GM12878 (cell line): ENCODE data around the gene NUDCD3. TPM values are rescaled to one million over a fixed set of nuclear protein-coding genes. Genes with fewer than 3 reads are reported as not detected.

ENCODE experiments used
- ATAC-seq: fragments of 200-7000 bp; cut with Tn5 transposase; 3 replicates; pipeline ENCODE4 v1.9.1; 2020; ENCODE audit warnings: mild to moderate bottlenecking, moderate library complexity
- BruUV-seq: library from RNA; stranded (reverse); fragments of 400-500 nt; replicated peaks from 2 replicates; lab custom pipeline; 2021; lab: Mats Ljungman, UMichigan
- CTCF ChIA-PET: fragments of 300-600 bp; sonication (Branson Sonifier 250); formaldehyde crosslinking; extraction: SDS; loops from one replicate; lab custom pipeline; 2021; ENCODE audit warnings: inconsistent platforms; lab: Yijun Ruan, JAX
- POLR2A ChIA-PET: fragments of 350-600 bp; formaldehyde crosslinking; extraction: SDS; loops from one replicate; lab custom pipeline; 2021; ENCODE audit warnings: inconsistent platforms; lab: Charles Lee
- RAD21 ChIA-PET: fragments of 300-600 bp; sonication (Branson Sonifier 250); formaldehyde crosslinking; loops from one replicate; lab custom pipeline; 2023; ENCODE audit warnings: antibody characterized with exemption; ENCODE audit not compliant: unreplicated experiment; lab: Charles Lee
- SMC1A ChIA-PET: fragments of 300-600 bp; sonication (Branson Sonifier 250); formaldehyde crosslinking; loops from one replicate; lab custom pipeline; 2023; ENCODE audit not compliant: unreplicated experiment, uncharacterized antibody; lab: Charles Lee
- DNase-seq: peaks from one replicate; pipeline ENCODE4 v3.0.0-alpha.2; 2011; ENCODE audit warnings: low read depth, low spot score
- FAIRE-seq: peaks from 3 replicates; lab custom pipeline; 2011; peaks lifted over from hg19 to GRCh38; lab: Jason Lieb, UNC
- H2AFZ ChIP-seq: 2 replicates; pipeline ENCODE4 v1.6.0; 2011; ENCODE audit warnings: low read depth, low read length, control low read depth; ENCODE audit not compliant: control insufficient read depth
- H3K27ac ChIP-seq: 2 replicates; pipeline ENCODE4 v1.5.1; 2011; ENCODE audit warnings: control low read depth; ENCODE audit not compliant: control insufficient read depth, insufficient read depth
- H3K27me3 ChIP-seq, 2 experiments: replicated peaks in 1 of 2; 2 replicates each; pipeline versions ENCODE4 v1.6.0 to v1.6.1; 2011; ENCODE audit warnings: low read length in 1 of 2; ENCODE audit not compliant: control insufficient read depth in 2 of 2, insufficient read depth in 2 of 2
- H3K36me3 ChIP-seq, 2 experiments: 2 replicates each; pipeline ENCODE4 v1.5.1; 2011; ENCODE audit warnings: low read length in 1 of 2; ENCODE audit not compliant: control insufficient read depth in 2 of 2, insufficient read depth in 2 of 2
- H3K4me1 ChIP-seq: 2 replicates; pipeline ENCODE4 v1.6.1; 2011; ENCODE audit warnings: mild to moderate bottlenecking, low read length, moderate library complexity, mixed read lengths; ENCODE audit not compliant: control insufficient read depth, insufficient read depth
- H3K4me2 ChIP-seq: 2 replicates; pipeline ENCODE4 v1.6.0; 2011; ENCODE audit warnings: control low read depth; ENCODE audit not compliant: control insufficient read depth, insufficient read depth
- H3K4me3 ChIP-seq: fragments of 200-600 bp; sonication (generic); 2 replicates; pipeline ENCODE4 v1.5.1; 2016
- H3K79me2 ChIP-seq: 2 replicates; pipeline ENCODE4 v1.6.0; 2011; ENCODE audit warnings: low read length; ENCODE audit not compliant: control insufficient read depth, insufficient read depth
- H3K9ac ChIP-seq: 2 replicates; pipeline ENCODE4 v1.8.0; 2011; ENCODE audit warnings: low read length, control low read depth, mixed read lengths; ENCODE audit not compliant: control insufficient read depth, insufficient read depth
- H3K9me3 ChIP-seq: replicated peaks from 3 replicates; pipeline ENCODE4 v1.5.1; 2011; ENCODE audit warnings: mild to moderate bottlenecking, low read length; ENCODE audit not compliant: control insufficient read depth, insufficient read depth
- H4K20me1 ChIP-seq: 2 replicates; pipeline ENCODE4 v1.6.0; 2011; ENCODE audit not compliant: control insufficient read depth, insufficient read depth
- HCFC1 ChIP-seq: fragments of 150-350 bp; IDR thresholded peaks from 2 replicates; pipeline ENCODE4 v1.6.1; 2014; ENCODE audit warnings: low read length
- HDAC6 ChIP-seq: fragments of 200-600 bp; sonication (generic); IDR thresholded peaks from one replicate; pipeline ENCODE4 v1.8.0; 2017; ENCODE audit warnings: antibody characterized with exemption; ENCODE audit not compliant: unreplicated experiment
- HDGF ChIP-seq: fragments of 450-650 bp; IDR thresholded peaks from 2 replicates; pipeline ENCODE4 v1.6.1; 2016; ENCODE audit warnings: antibody characterized with exemption
- MEF2A ChIP-seq: IDR thresholded peaks from 2 replicates; pipeline ENCODE4 v1.6.1; 2011; ENCODE audit warnings: low read depth, mild to moderate bottlenecking, low read length, moderate library complexity; ENCODE audit not compliant: insufficient read depth
- MEF2B ChIP-seq: fragments of 450-650 bp; IDR thresholded peaks from 2 replicates; pipeline ENCODE4 v1.6.1; 2018; ENCODE audit warnings: mild to moderate bottlenecking, moderate library complexity; ENCODE audit not compliant: partially characterized antibody, poor library complexity, severe bottlenecking
- NR2C2 ChIP-seq: IDR thresholded peaks from 2 replicates; pipeline ENCODE4 v1.6.1; 2011; ENCODE audit warnings: borderline replicate concordance, low read depth; ENCODE audit not compliant: control insufficient read depth, insufficient read length
- PAX5 ChIP-seq: IDR thresholded peaks from 2 replicates; pipeline ENCODE4 v1.6.1; 2011; ENCODE audit warnings: low read depth, low read length, borderline replicate concordance
- POLR2A ChIP-seq: IDR thresholded peaks from 2 replicates; pipeline ENCODE4 v1.6.1; 2011; ENCODE audit warnings: low read depth, mild to moderate bottlenecking, low read length
- PRDM15 ChIP-seq: fragments of 450-650 bp; formaldehyde crosslinking; IDR thresholded peaks from 2 replicates; pipeline ENCODE4 v1.4.0; 2020; ENCODE audit warnings: mild to moderate bottlenecking, moderate library complexity
- STAT3 ChIP-seq: IDR thresholded peaks from 2 replicates; pipeline ENCODE4 v1.6.1; 2011; ENCODE audit warnings: low read depth, low read length, improper control_type of control experiment
- TCF3 ChIP-seq: IDR thresholded peaks from 2 replicates; pipeline ENCODE4 v1.6.1; 2012; ENCODE audit warnings: low read depth, mild to moderate bottlenecking, low read length, borderline replicate concordance; ENCODE audit not compliant: insufficient read depth
- ZZZ3 ChIP-seq: IDR thresholded peaks from 2 replicates; pipeline ENCODE4 v1.6.1; 2011; ENCODE audit warnings: low read depth; ENCODE audit not compliant: control insufficient read depth, insufficient read length
- WGBS: methylation state at CpG from one replicate; pipeline ENCODE4 v1.1.6; 2016; ENCODE audit warnings: low lambda C conversion rate; ENCODE audit not compliant: insufficient replicate concordance, insufficient coverage; ENCODE audit errors: missing lambda C conversion rate; 5-methylcytosine and 5-hydroxymethylcytosine counted together
- in situ Hi-C: fragments of 300-500 bp; cut with MboI; formaldehyde crosslinking; loops from 9 replicates; pipeline ENCODE4 v1.14.3; 2018; ENCODE audit warnings: mixed read lengths
- intact Hi-C: fragments of 100-400 bp; cut with micrococcal nuclease; formaldehyde crosslinking; loops from one replicate; pipeline ENCODE4 v1.14.2; 2022; ENCODE audit not compliant: unreplicated experiment
- polyA plus RNA-seq, 11 experiments: library from polyadenylated mRNA; depleted of rRNA in 4 of 11; unstranded in 6 of 11; stranded (reverse) in 5 of 11; fragments of >200 nt; fragmentation: Nextera tagmentation in 4 of 11; fragmentation: Illumina TruSeq in 1 of 11; extraction: Ambion mirVana in 4 of 11; extraction: Trizol in 1 of 11; gene quantifications; 1 replicate in 1 of 11; 2 replicates in 10 of 11; pipeline versions ENCODE4 v1.2.1 to v1.2.3, GENCODE V29; 2011 to 2016; ENCODE audit warnings: inconsistent platforms in 2 of 11, missing spikeins in 2 of 11, low read depth in 1 of 11
- total RNA-seq, 4 experiments: library from RNA; depleted of rRNA in 3 of 4; stranded (reverse); fragments of >200 nt in 3 of 4; fragmentation: Illumina TruSeq in 1 of 4; extraction: Trizol in 1 of 4; gene quantifications; 2 replicates each; pipeline versions ENCODE4 v1.2.1 to v1.2.3, GENCODE V29; 2013 to 2021

Gene NUDCD3
- total and polyA plus RNA-seq, 10 of the 15 experiments (the other 5 are each of a cell fraction or from before 2014, with no cell fraction given), result 25.0 to 89.8 (median 46.4) TPM

- no peaks in the 10 kb centered on the region for H3K4me1 ChIP-seq
- H3K4me3 ChIP-seq, result no peak overlapping the region
- H3K79me2 ChIP-seq, result no peaks in the 10 kb centered on the region
- H3K4me2 ChIP-seq, result no peak overlapping the region
- H3K9ac ChIP-seq, result no peak overlapping the region
- H3K36me3 ChIP-seq, result no peaks in the 10 kb centered on the region
- ChIA-PET CTCF (interaction anchor here (0.9 kb wide), 1 partner anchor 20 kb away, joined by 3 read pairs; no protein-coding TSS in a partner anchor), RAD21 (no interaction called here), POLR2A (interaction anchor here (0.7 kb wide), 1 partner anchor 17 kb away, joined by 5 read pairs; no protein-coding TSS in a partner anchor), SMC1A (no interaction called here)
- H2AFZ ChIP-seq, result no peak overlapping the region
- DNase-seq (no peak), ATAC-seq (no peak), FAIRE-seq (no peak)
- no TSS peak for BruUV-seq
- no peaks in the 10 kb centered on the region for H4K20me1 ChIP-seq
- WGBS, result 96% methylated on average over 1 of the region's 1 CpG
- intact Hi-C loops (no loop called here), in situ Hi-C loops (no loop called here)
- 0 out of 4 replicates have a peak, but pooled peaks cover 0 to 2% of the 10 kb centered on the region in 2 experiments for H3K27me3 ChIP-seq
- no peak overlapping the region for H3K27ac ChIP-seq
- H3K9me3 ChIP-seq, result no peaks in the 10 kb centered on the region; the same call in 2 of the 3 replicates
- no peak for TF ChIP-seq POLR2A
- TF ChIP-seq ZZZ3, result no peak
- TF ChIP-seq MEF2A, result no peak
- no peak for TF ChIP-seq PRDM15 (CRISPR knock-in tag)
- no peak for TF ChIP-seq MEF2B
- no peak for TF ChIP-seq NR2C2
- no peak for TF ChIP-seq PAX5
- TF ChIP-seq HCFC1, result no peak
- TF ChIP-seq HDGF, result no peak
- no peak for TF ChIP-seq HDAC6
- no peak for TF ChIP-seq STAT3
- no peak for TF ChIP-seq TCF3
Observed at GRCh38 chr7:44511236-44511635, 20.8 kb upstream of the NUDCD3 start.
